Stimulated activated CD4-positive, alpha-beta T cell treated with anti-CD3 and anti-CD28 coated beads, Interleukin-4, amount 100 ng/mL, for 24 hours (primary cell): Measurements from ENCODE around the gene GPR21.

Experiments used
- DNase-seq: peaks from one replicate; pipeline ENCODE4 v3.0.0-alpha.2; 2020

Gene GPR21

GRCh38 chr9:123033352-123033751 is at the start of gene GPR21:
Gene GPR21, plus strand, starts transcription at chr9:123033667. Its CDS starts 900 bp downstream, at chr9:123034567.
- no peak for DNase-seq

- DNase-seq = no peak
These were observed 47.5 kb upstream of the GPR21 start for GRCh38 chr9:122986010-122986409.

GRCh38 chr9:122988141-122988540 is 45.3 kb upstream of the GPR21 start:
- no peak for DNase-seq

- DNase-seq = no peak
These were observed 44.4 kb upstream of the GPR21 start for GRCh38 chr9:122988920-122989621.

- peak; percentile 53 for DNase-seq
These were observed 42.1 kb upstream of the GPR21 start for GRCh38 chr9:122991370-122991830.

GRCh38 chr9:122996586-122996985 is 36.9 kb upstream of the GPR21 start:
- no peak for DNase-seq

GRCh38 chr9:122998448-122998847 is 35.0 kb upstream of the GPR21 start:
- no peak for DNase-seq

GRCh38 chr9:123000371-123001068 is 32.9 kb upstream of the GPR21 start:
- DNase-seq = no peak

- DNase-seq = no peak
These were observed 30.7 kb upstream of the GPR21 start for GRCh38 chr9:123002754-123003153.

- DNase-seq = no peak
These were observed 30.0 kb upstream of the GPR21 start for GRCh38 chr9:123003466-123003865.

- no peak for DNase-seq
These were observed 27.5 kb upstream of the GPR21 start for GRCh38 chr9:123005964-123006363.

GRCh38 chr9:123007269-123007668 is 26.2 kb upstream of the GPR21 start:
- DNase-seq = no peak

- DNase-seq = no peak
These were observed 24.6 kb upstream of the GPR21 start for GRCh38 chr9:123008909-123009308.

GRCh38 chr9:123011380-123011779 is 22.1 kb upstream of the GPR21 start:
- no peak for DNase-seq

GRCh38 chr9:123011878-123012528 is 21.5 kb upstream of the GPR21 start:
- DNase-seq = no peak

- DNase-seq = no peak
These were observed 16.8 kb upstream of the GPR21 start for GRCh38 chr9:123016631-123017030.

- DNase-seq = no peak
These were observed 12.7 kb upstream of the GPR21 start for GRCh38 chr9:123020796-123021195.

GRCh38 chr9:123026425-123026824 is 7.0 kb upstream of the GPR21 start:
- DNase-seq = no peak

GRCh38 chr9:123027517-123027916 is 6.0 kb upstream of the GPR21 start:
- DNase-seq = no peak

GRCh38 chr9:123028136-123028535 is 5.3 kb upstream of the GPR21 start:
- DNase-seq = no peak

- no peak for DNase-seq
These were observed 4.5 kb upstream of the GPR21 start for GRCh38 chr9:123028973-123029372.

GRCh38 chr9:123031963-123032362 is 1.5 kb upstream of the GPR21 start:
- DNase-seq = no peak

- no peak for DNase-seq
These were observed 566 bp downstream of the GPR21 start for GRCh38 chr9:123033864-123034601.
